Vagina (tissue), 2 donors: ENCODE measurements around the gene MMADHC. TPM values are rescaled to one million over a fixed set of nuclear protein-coding genes. Genes with fewer than 3 reads are reported as not detected.
A peak's percentile ranks its signal among the peaks of the same experiment; 100 is the strongest.

Experiments used
- DNase-seq, 2 donors: peaks; one replicate each; pipeline ENCODE4 v3.0.0-alpha.2; 2017; ENCODE audit errors: extremely low spot score in 2 of 2
- H3K27ac ChIP-seq: fragments of 200-600 bp; sonication (generic); one replicate; pipeline ENCODE4 v1.5.1; 2019
- H3K27me3 ChIP-seq: fragments of 200-600 bp; sonication (generic); one replicate; pipeline ENCODE4 v1.5.1; 2019
- H3K36me3 ChIP-seq, 2 donors: fragments of 200-600 bp; sonication (generic); one replicate each; pipeline ENCODE4 v1.5.1; 2017 to 2019
- H3K4me1 ChIP-seq: fragments of 200-600 bp; sonication (generic); one replicate; pipeline ENCODE4 v1.5.1; 2019
- H3K4me3 ChIP-seq, 2 donors: fragments of 200-600 bp; sonication (generic); 1 replicate in 1 of 2; 2 replicates in 1 of 2; pipeline ENCODE4 v1.5.1; 2016 to 2019
- H3K9me3 ChIP-seq: fragments of 200-600 bp; sonication (generic); one replicate; pipeline ENCODE4 v1.5.1; 2019
- POLR2A ChIP-seq, 2 donors: fragments of 450-650 bp; IDR thresholded peaks; one replicate each; pipeline ENCODE4 v1.6.1; 2017; ENCODE audit warnings: antibody characterized with exemption in 2 of 2, mild to moderate bottlenecking in 2 of 2, moderate library complexity in 2 of 2
- POLR2AphosphoS5 ChIP-seq, 2 donors: sonication (generic); formaldehyde crosslinking; IDR thresholded peaks; one replicate each; pipeline ENCODE4 v1.9.0; 2017; ENCODE audit warnings: antibody characterized with exemption in 2 of 2, mild to moderate bottlenecking in 2 of 2, low read depth in 1 of 2; ENCODE audit not compliant: insufficient read depth in 1 of 2
- intact Hi-C: fragments of 100-400 bp; cut with DNase I; formaldehyde crosslinking; loops from one replicate; pipeline ENCODE4 v1.15.1; 2023
- total RNA-seq: library from RNA; depleted of rRNA; stranded (reverse); fragments of >200 nt; gene quantifications from one replicate; pipeline ENCODE4 v1.2.3, GENCODE V29; 2016
- TF ChIP-seq, protein P1 (sequence below), 3 experiments: fragments of 450-650 bp in 2 of 3; fragments of 200-600 bp in 1 of 3; sonication (generic) in 1 of 3; IDR thresholded peaks; one replicate each; pipeline ENCODE4 v1.5.1; 2017 to 2019; ENCODE audit warnings: antibody characterized with exemption in 3 of 3, mild to moderate bottlenecking in 2 of 3, moderate library complexity in 2 of 3

The MMADHC gene
- total RNA-seq, 1 donor from 2014 or later, result 48.1 TPM

- no peak for TF ChIP-seq POLR2AphosphoS5 (IDR thresholded peaks at IDR 0.05; ENCODE audit: insufficient read depth in 1 of 2, low read depth in 1 of 2)
- TF ChIP-seq POLR2A (IDR thresholded peaks at IDR 0.05), result no peak
- TF ChIP-seq, protein P1, sequence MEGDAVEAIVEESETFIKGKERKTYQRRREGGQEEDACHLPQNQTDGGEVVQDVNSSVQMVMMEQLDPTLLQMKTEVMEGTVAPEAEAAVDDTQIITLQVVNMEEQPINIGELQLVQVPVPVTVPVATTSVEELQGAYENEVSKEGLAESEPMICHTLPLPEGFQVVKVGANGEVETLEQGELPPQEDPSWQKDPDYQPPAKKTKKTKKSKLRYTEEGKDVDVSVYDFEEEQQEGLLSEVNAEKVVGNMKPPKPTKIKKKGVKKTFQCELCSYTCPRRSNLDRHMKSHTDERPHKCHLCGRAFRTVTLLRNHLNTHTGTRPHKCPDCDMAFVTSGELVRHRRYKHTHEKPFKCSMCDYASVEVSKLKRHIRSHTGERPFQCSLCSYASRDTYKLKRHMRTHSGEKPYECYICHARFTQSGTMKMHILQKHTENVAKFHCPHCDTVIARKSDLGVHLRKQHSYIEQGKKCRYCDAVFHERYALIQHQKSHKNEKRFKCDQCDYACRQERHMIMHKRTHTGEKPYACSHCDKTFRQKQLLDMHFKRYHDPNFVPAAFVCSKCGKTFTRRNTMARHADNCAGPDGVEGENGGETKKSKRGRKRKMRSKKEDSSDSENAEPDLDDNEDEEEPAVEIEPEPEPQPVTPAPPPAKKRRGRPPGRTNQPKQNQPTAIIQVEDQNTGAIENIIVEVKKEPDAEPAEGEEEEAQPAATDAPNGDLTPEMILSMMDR (IDR thresholded peaks at IDR 0.05), result no peak
- no peak for DNase-seq
- Histone ChIP-seq H3K4me3 (no peak overlapping the region), H3K27ac (no peak overlapping the region), H3K9me3 (no peaks in the 10 kb centered on the region), H3K4me1 (peaks cover 6% of the 10 kb centered on the region), H3K36me3 (no peaks in the 10 kb centered on the region), H3K27me3 (no peaks in the 10 kb centered on the region)
- intact Hi-C loops, result loop anchor here (10.0 kb wide), 1 partner anchor 1660 kb away; no protein-coding TSS in a partner anchor
These were observed 6.8 kb upstream of the MMADHC start for GRCh38 chr2:149594411-149594810.

DNA sequence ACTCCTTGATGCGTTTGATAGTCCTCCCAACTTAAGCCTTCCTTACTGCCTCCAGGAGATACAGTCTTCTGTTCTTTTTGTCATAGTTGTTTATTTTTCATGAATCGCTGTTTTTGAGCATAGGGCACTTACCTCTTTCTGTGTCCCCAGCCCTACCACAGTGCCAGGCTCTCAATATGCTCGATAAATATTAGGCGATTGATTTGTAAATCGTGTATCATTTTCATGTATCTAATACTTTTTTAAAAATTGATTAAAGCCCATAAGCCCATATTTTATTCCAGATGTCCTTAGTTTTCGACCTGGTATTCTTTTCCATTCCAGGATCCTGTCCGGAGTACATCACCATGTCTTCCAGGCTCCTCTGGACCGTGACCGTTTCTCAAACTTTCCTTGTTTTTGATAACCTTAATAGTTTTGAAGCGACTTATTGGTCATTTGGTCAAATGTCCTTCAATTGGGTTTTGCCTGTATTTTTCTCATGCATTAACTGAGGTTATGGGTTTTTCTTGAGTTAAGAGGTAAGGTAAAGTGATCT, 444 bp upstream of the MMADHC start:
- TF ChIP-seq, protein P1 (IDR thresholded peaks at IDR 0.05), result no peak
- TF ChIP-seq POLR2AphosphoS5 (IDR thresholded peaks at IDR 0.05; ENCODE audit: insufficient read depth in 1 of 2, low read depth in 1 of 2) (no peak), POLR2A (IDR thresholded peaks at IDR 0.05) (no peak)
- no peaks in the 10 kb centered on the region for H3K9me3 ChIP-seq
- no peaks in the 10 kb centered on the region for H3K36me3 ChIP-seq
- H3K4me1 ChIP-seq, result peaks cover 39% of the 10 kb centered on the region
- DNase-seq, result no peak
- H3K4me3 ChIP-seq, result peak overlapping the region; percentile 84 to 85
- H3K27me3 ChIP-seq, result no peaks in the 10 kb centered on the region
- H3K27ac ChIP-seq, result peak overlapping the region; percentile 93
- intact Hi-C loops, result loop anchor here (5.0 kb wide), 1 partner anchor 899 kb away; the partner anchor contains the start of gene RND3

DNA sequence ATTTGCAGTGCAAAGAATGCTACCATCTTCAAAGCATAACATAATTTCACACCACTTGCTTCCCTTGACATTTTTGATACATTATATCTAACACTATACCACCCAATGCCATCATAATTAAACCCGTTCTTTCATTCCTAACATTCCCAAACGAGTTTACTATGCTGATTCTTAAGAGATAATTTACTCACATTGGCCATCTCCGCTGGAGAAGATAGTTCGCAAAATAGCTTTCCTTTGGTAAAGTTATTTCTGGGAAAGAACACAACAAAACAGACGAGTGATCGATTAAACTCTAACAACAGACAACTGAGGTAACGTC, 716 bp downstream of the MMADHC start:
- Histone ChIP-seq H3K36me3 (peaks cover 0 to under 1% of the 10 kb centered on the region in 2 donors), H3K4me1 (peaks cover 40% of the 10 kb centered on the region), H3K9me3 (no peaks in the 10 kb centered on the region), H3K27me3 (no peaks in the 10 kb centered on the region), H3K27ac (peak overlapping the region; percentile 93), H3K4me3 (peak overlapping the region; percentile 84 to 85)
- TF ChIP-seq POLR2AphosphoS5 (IDR thresholded peaks at IDR 0.05; ENCODE audit: insufficient read depth in 1 of 2, low read depth in 1 of 2) (no peak), POLR2A (IDR thresholded peaks at IDR 0.05) (no peak)
- TF ChIP-seq, protein P1 (IDR thresholded peaks at IDR 0.05), result no peak
- intact Hi-C loops, result loop anchor here (5.0 kb wide), 1 partner anchor 900 kb away; the partner anchor contains the start of gene RND3
- no peak for DNase-seq

- Histone ChIP-seq H3K4me3 (peak overlapping the region; percentile 84 to 85), H3K27me3 (no peaks in the 10 kb centered on the region), H3K27ac (no peak overlapping the region), H3K9me3 (no peaks in the 10 kb centered on the region), H3K36me3 (peaks cover 0 to 8% of the 10 kb centered on the region in 2 donors), H3K4me1 (peaks cover 40% of the 10 kb centered on the region)
- no peak for DNase-seq
- intact Hi-C loops, result loop anchor here (5.0 kb wide), 1 partner anchor 901 kb away; the partner anchor contains the start of gene RND3
- TF ChIP-seq POLR2A (IDR thresholded peaks at IDR 0.05) (no peak), POLR2AphosphoS5 (IDR thresholded peaks at IDR 0.05; ENCODE audit: insufficient read depth in 1 of 2, low read depth in 1 of 2) (no peak)
- TF ChIP-seq, protein P1 (IDR thresholded peaks at IDR 0.05), result no peak
These were observed 1.5 kb downstream of the MMADHC start for GRCh38 chr2:149586063-149586462.

DNA sequence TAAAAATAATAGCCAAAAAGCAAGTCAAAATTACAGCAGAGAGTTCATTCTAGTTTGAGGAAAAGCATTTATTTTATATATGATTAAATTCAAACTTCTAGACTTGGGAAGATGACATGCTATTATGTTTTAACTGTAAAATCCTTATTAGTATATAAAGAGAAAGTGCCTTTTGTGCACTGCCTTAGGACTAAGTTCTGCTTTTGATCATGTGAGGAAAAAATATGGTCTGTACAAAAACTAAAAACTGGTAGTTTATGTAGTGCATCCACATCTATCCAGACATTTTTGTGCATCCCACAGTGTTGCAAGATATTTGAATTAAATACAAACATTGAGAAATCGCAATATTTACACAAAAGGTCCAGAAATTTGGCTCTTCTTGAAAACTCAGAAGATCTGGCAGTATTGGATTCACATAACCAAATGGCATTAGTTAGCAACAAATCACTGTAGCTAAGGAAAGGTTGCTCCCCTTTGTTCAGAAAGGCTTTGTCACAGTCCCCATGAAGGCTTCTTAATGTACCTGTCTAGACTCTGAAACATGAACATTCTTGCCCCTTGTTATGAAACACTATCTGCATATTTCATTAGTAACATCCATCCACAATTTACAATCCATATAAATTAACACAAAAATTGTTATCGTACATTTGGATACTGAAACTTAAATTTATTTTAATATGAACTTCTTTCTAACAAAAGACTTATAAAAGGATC, 2.2 kb downstream of the MMADHC start:
- TF ChIP-seq POLR2AphosphoS5 (IDR thresholded peaks at IDR 0.05; ENCODE audit: insufficient read depth in 1 of 2, low read depth in 1 of 2) (no peak), POLR2A (IDR thresholded peaks at IDR 0.05) (no peak)
- TF ChIP-seq, protein P1 (IDR thresholded peaks at IDR 0.05), result no peak
- intact Hi-C loops, result loop anchor here (5.0 kb wide), 1 partner anchor 902 kb away; the partner anchor contains the start of gene RND3
- Histone ChIP-seq H3K36me3 (peaks cover 0 to 11% of the 10 kb centered on the region in 2 donors), H3K27me3 (no peaks in the 10 kb centered on the region), H3K4me3 (peak overlapping the region in 1 of 2 donors; percentile 84), H3K4me1 (peaks cover 40% of the 10 kb centered on the region), H3K9me3 (no peaks in the 10 kb centered on the region), H3K27ac (no peak overlapping the region)
- no peak for DNase-seq
